HEK293 (cell line): ENCODE measurements around the gene SCN5A.

Experiments
- CTCF ChIA-PET: fragments of 350-600 bp; formaldehyde crosslinking; extraction: SDS; loops from one replicate; lab custom pipeline; 2021; ENCODE audit warnings: antibody characterized with exemption; lab: Yijun Ruan, JAX
- POLR2A ChIA-PET: fragments of 300-600 bp; formaldehyde crosslinking; extraction: SDS; loops from one replicate; lab custom pipeline; 2020; ENCODE audit warnings: antibody characterized with exemption, inconsistent platforms; lab: Yijun Ruan, JAX
- H3K27ac ChIP-seq: fragments of 200-500 bp; sonication (Bioruptor generic); 2 replicates; pipeline ENCODE4 v1.5.1; 2014; ENCODE audit warnings: low read depth, low read length, control low read depth, inconsistent platforms; ENCODE audit errors: extremely low read depth
- H3K36me3 ChIP-seq, 2 experiments: fragments of 200-500 bp in 1 of 2; sonication (Bioruptor generic) in 1 of 2; 1 replicate in 1 of 2; 2 replicates in 1 of 2; pipeline ENCODE4 v1.5.1; 2014 to 2017; ENCODE audit warnings: inconsistent platforms in 2 of 2, low read length in 2 of 2; ENCODE audit not compliant: control insufficient read depth in 2 of 2, insufficient read depth in 1 of 2
- H3K4me1 ChIP-seq: fragments of 200-500 bp; sonication (Bioruptor generic); 2 replicates; pipeline ENCODE4 v1.5.1; 2014; ENCODE audit warnings: mild to moderate bottlenecking, low read length, inconsistent platforms; ENCODE audit not compliant: control insufficient read depth, insufficient read depth
- H3K4me3 ChIP-seq: 2 replicates; pipeline ENCODE4 v1.5.1; 2011; ENCODE audit warnings: low read depth, mild to moderate bottlenecking, control low read depth, low read length, moderate library complexity
- H3K9me3 ChIP-seq: fragments of 200-500 bp; sonication (Bioruptor generic); 2 replicates; pipeline ENCODE4 v1.5.1; 2014; ENCODE audit warnings: low read depth, low read length, inconsistent platforms; ENCODE audit not compliant: control insufficient read depth, insufficient read depth
- INSM2 ChIP-seq: fragments of 450-650 bp; formaldehyde crosslinking; IDR thresholded peaks from 2 replicates; pipeline ENCODE4 v1.5.1; 2016; ENCODE audit warnings: missing biosample characterization, missing genetic modification characterization
- KLF7 ChIP-seq: fragments of 450-650 bp; formaldehyde crosslinking; IDR thresholded peaks from 2 replicates; pipeline ENCODE4 v1.5.1; 2016; ENCODE audit warnings: missing biosample characterization, missing genetic modification characterization, borderline replicate concordance
- MEIS1 ChIP-seq: sonication (generic); formaldehyde crosslinking; IDR thresholded peaks from 2 replicates; pipeline ENCODE4 v1.8.1; 2022; ENCODE audit warnings: missing genetic modification reagents, mild to moderate bottlenecking, borderline replicate concordance
- PRDM1 ChIP-seq: fragments of 450-650 bp; formaldehyde crosslinking; IDR thresholded peaks from 2 replicates; pipeline ENCODE4; 2016; ENCODE audit warnings: missing biosample characterization, missing genetic modification characterization
- ZBTB20 ChIP-seq: fragments of 450-650 bp; formaldehyde crosslinking; IDR thresholded peaks from 2 replicates; pipeline ENCODE4 v1.5.1; 2016; ENCODE audit warnings: missing biosample characterization, missing genetic modification characterization
- ZNF10 ChIP-seq: fragments of 450-650 bp; formaldehyde crosslinking; IDR thresholded peaks from 2 replicates; pipeline ENCODE4 v1.5.1; 2017; ENCODE audit warnings: missing biosample characterization, missing genetic modification characterization
- ZNF132 ChIP-seq: fragments of 450-650 bp; formaldehyde crosslinking; IDR thresholded peaks from 2 replicates; pipeline ENCODE4 v1.5.1; 2017; ENCODE audit warnings: missing biosample characterization, missing genetic modification characterization, borderline replicate concordance
- ZNF169 ChIP-seq: fragments of 450-650 bp; formaldehyde crosslinking; IDR thresholded peaks from 2 replicates; pipeline ENCODE4 v1.5.1; 2016; ENCODE audit warnings: missing biosample characterization, missing genetic modification characterization
- ZNF175 ChIP-seq: fragments of 450-650 bp; formaldehyde crosslinking; IDR thresholded peaks from 2 replicates; pipeline ENCODE4 v1.5.1; 2016; ENCODE audit warnings: missing biosample characterization, missing genetic modification characterization
- ZNF26 ChIP-seq: fragments of 450-650 bp; formaldehyde crosslinking; IDR thresholded peaks from 2 replicates; pipeline ENCODE4 v1.5.1; 2016; ENCODE audit warnings: missing biosample characterization, missing genetic modification characterization
- ZNF280C ChIP-seq: fragments of 450-650 bp; formaldehyde crosslinking; IDR thresholded peaks from 2 replicates; pipeline ENCODE4 v1.5.1; 2016; ENCODE audit warnings: missing biosample characterization, missing genetic modification characterization
- ZNF280D ChIP-seq: fragments of 450-650 bp; formaldehyde crosslinking; IDR thresholded peaks from 2 replicates; pipeline ENCODE4 v1.5.1; 2016; ENCODE audit warnings: missing biosample characterization, missing genetic modification characterization
- ZNF302 ChIP-seq: fragments of 450-650 bp; formaldehyde crosslinking; IDR thresholded peaks from 2 replicates; pipeline ENCODE4 v1.5.1; 2016; ENCODE audit warnings: missing biosample characterization, missing genetic modification characterization, low read depth
- ZNF404 ChIP-seq: fragments of 450-650 bp; formaldehyde crosslinking; IDR thresholded peaks from 2 replicates; pipeline ENCODE4 v1.5.1; 2017; ENCODE audit warnings: missing biosample characterization, missing genetic modification characterization
- ZNF488 ChIP-seq: fragments of 450-650 bp; formaldehyde crosslinking; IDR thresholded peaks from 2 replicates; pipeline ENCODE4 v1.5.1; 2016; ENCODE audit warnings: missing biosample characterization, missing genetic modification characterization
- ZNF555 ChIP-seq: fragments of 450-650 bp; formaldehyde crosslinking; conservative IDR thresholded peaks from 2 replicates; pipeline ENCODE4 v1.5.1; 2017; ENCODE audit warnings: missing biosample characterization, mild to moderate bottlenecking, missing genetic modification characterization, inconsistent platforms
- ZNF585B ChIP-seq: fragments of 450-650 bp; formaldehyde crosslinking; IDR thresholded peaks from 2 replicates; pipeline ENCODE4 v1.5.1; 2016; ENCODE audit warnings: missing biosample characterization, missing genetic modification characterization
- ZNF629 ChIP-seq: fragments of 450-650 bp; formaldehyde crosslinking; IDR thresholded peaks from 2 replicates; pipeline ENCODE4 v1.5.1; 2017; ENCODE audit warnings: missing biosample characterization, missing genetic modification characterization
- ZNF658 ChIP-seq: fragments of 450-650 bp; formaldehyde crosslinking; IDR thresholded peaks from 2 replicates; pipeline ENCODE4; 2016; ENCODE audit warnings: missing biosample characterization, missing genetic modification characterization
- ZNF776 ChIP-seq: fragments of 450-650 bp; formaldehyde crosslinking; IDR thresholded peaks from 2 replicates; pipeline ENCODE4 v1.5.0; 2017; ENCODE audit warnings: missing biosample characterization, missing genetic modification characterization, borderline replicate concordance

The SCN5A gene

GRCh38 chr3:38602576-38603250, 46.8 kb downstream of the SCN5A start (continued):
- TF ChIP-seq ZNF26 (tag by site-specific recombination), result no peak
- TF ChIP-seq ZNF132 (tag by site-specific recombination), result no peak

GRCh38 chr3:38601956-38602550, 47.4 kb downstream of the SCN5A start:
- ChIA-PET CTCF (no interaction called here), POLR2A (no interaction called here)
- no peaks in the 10 kb centered on the region for H3K9me3 ChIP-seq
- no peaks in the 10 kb centered on the region for H3K4me1 ChIP-seq
- TF ChIP-seq ZNF280C (tag by site-specific recombination), result no peak
- TF ChIP-seq ZNF10 (tag by site-specific recombination), result no peak
- TF ChIP-seq ZNF280D (tag by site-specific recombination), result no peak
- TF ChIP-seq ZNF658 (tag by site-specific recombination), result no peak
- no peak for TF ChIP-seq ZNF404 (tag by site-specific recombination)
- no peak for TF ChIP-seq ZBTB20 (tag by site-specific recombination)
- peaks cover 0 to 2% of the 10 kb centered on the region in 2 experiments; a peak in 1 of 3 replicates for H3K36me3 ChIP-seq
- H3K27ac ChIP-seq, result no peak overlapping the region
- no peak overlapping the region for H3K4me3 ChIP-seq

GRCh38 chr3:38600551-38600950, 48.9 kb downstream of the SCN5A start:
- Histone ChIP-seq H3K4me3 (no peak overlapping the region), H3K4me1 (no peaks in the 10 kb centered on the region), H3K27ac (no peak overlapping the region), H3K9me3 (no peaks in the 10 kb centered on the region), H3K36me3 (peaks cover 0 to 2% of the 10 kb centered on the region in 2 experiments; a peak in 1 of 3 replicates)
- TF ChIP-seq ZNF302 (tag by site-specific recombination) (no peak), ZNF776 (tag by site-specific recombination) (no peak), ZNF629 (tag by site-specific recombination) (no peak), KLF7 (tag by site-specific recombination) (no peak), INSM2 (tag by site-specific recombination) (no peak), ZNF175 (tag by site-specific recombination) (no peak), ZNF169 (tag by site-specific recombination) (no peak), PRDM1 (tag by site-specific recombination) (no peak), ZNF585B (tag by site-specific recombination) (no peak), ZBTB20 (tag by site-specific recombination) (no peak), MEIS1 (CRISPR knock-in tag) (no peak), ZNF488 (no peak), ZNF26 (tag by site-specific recombination) (no peak), ZNF555 (tag by site-specific recombination) (no peak)
- CTCF ChIA-PET, result no interaction called here
- POLR2A ChIA-PET, result no interaction called here
